Stomach (tissue), 9 donors: ENCODE data around the gene BABAM2. TPM values are rescaled to one million over a fixed set of nuclear protein-coding genes. Genes with fewer than 3 reads are reported as not detected.
A peak's percentile ranks its signal among the peaks of the same experiment; 100 is the strongest.

Experiments used
- DNase-seq, 2 donors: peaks; one replicate each; pipeline versions ENCODE4 v3.0.0 to v3.0.0-alpha.2; 2013 to 2019
- H3K27ac ChIP-seq, 5 donors: fragments of 200-600 bp in 4 of 5; sonication (generic) in 4 of 5; one replicate each; pipeline ENCODE4 v1.5.1; 2013 to 2019; ENCODE audit warnings: mild to moderate bottlenecking in 1 of 5, moderate library complexity in 1 of 5
- H3K27me3 ChIP-seq, 3 donors: fragments of 200-600 bp; sonication (generic); one replicate each; pipeline ENCODE4 v1.5.1; 2017 to 2019; ENCODE audit warnings: mixed run types in 1 of 3
- H3K36me3 ChIP-seq, 4 donors: fragments of 200-600 bp; sonication (generic); 1 replicate in 3 of 4; 2 replicates in 1 of 4; pipeline ENCODE4 v1.5.1; 2016 to 2019
- H3K4me1 ChIP-seq, 4 donors: fragments of 200-600 bp; sonication (generic); one replicate each; pipeline ENCODE4 v1.5.1; 2016 to 2019
- H3K4me3 ChIP-seq, 4 donors: fragments of 200-600 bp; sonication (generic) in 3 of 4; one replicate each; pipeline ENCODE4 v1.5.1; 2016 to 2019; ENCODE audit warnings: mild to moderate bottlenecking in 1 of 4
- H3K9me3 ChIP-seq, 4 donors: fragments of 200-600 bp; sonication (generic); one replicate each; pipeline ENCODE4 v1.5.1; 2016 to 2019
- CTCF ChIP-seq, 7 experiments: fragments of 450-650 bp in 4 of 7; fragments of 200-600 bp in 3 of 7; sonication (generic) in 3 of 7; IDR thresholded peaks; one replicate each; pipeline ENCODE4 v1.5.1; 2016 to 2019; ENCODE audit warnings: antibody characterized with exemption in 7 of 7, control low read depth in 2 of 7, mild to moderate bottlenecking in 1 of 7
- EP300 ChIP-seq: sonication (generic); formaldehyde crosslinking; IDR thresholded peaks from one replicate; pipeline ENCODE4 v1.6.1; 2017; ENCODE audit warnings: antibody characterized with exemption
- POLR2A ChIP-seq, 4 donors: fragments of 450-650 bp; IDR thresholded peaks; one replicate each; pipeline ENCODE4 v1.6.1; 2016; ENCODE audit warnings: antibody characterized with exemption in 4 of 4, control low read depth in 2 of 4, mild to moderate bottlenecking in 1 of 4, moderate library complexity in 1 of 4
- POLR2AphosphoS5 ChIP-seq, 3 donors: sonication (generic); formaldehyde crosslinking; IDR thresholded peaks; one replicate each; pipeline ENCODE4 v1.6.1; 2016; ENCODE audit warnings: antibody characterized with exemption in 3 of 3
- WGBS, 5 donors: extraction: QIAGEN DNeasy Blood & Tissue Kit in 3 of 5; methylation state at CpG; one replicate each; pipeline versions ENCODE4 v1.1.5 to v1.1.7; 2013 to 2018; 5-methylcytosine and 5-hydroxymethylcytosine counted together
- intact Hi-C: fragments of 100-400 bp; cut with DNase I; formaldehyde crosslinking; loops from one replicate; pipeline ENCODE4 v1.15.1; 2023; ENCODE audit warnings: low total_unique reads
- polyA plus RNA-seq, 3 donors: library from polyadenylated mRNA; stranded (reverse); fragments of 200-250 nt; gene quantifications; one replicate each; pipeline ENCODE4 v1.2.3, GENCODE V29; 2013
- total RNA-seq, 5 donors: library from RNA; depleted of rRNA; stranded (reverse); fragments of >200 nt; gene quantifications; one replicate each; pipeline versions ENCODE4 v1.1.0 to v1.2.3, GENCODE V29; 2014 to 2016
- donor health status: healthy with polysubstance abuse.
- donor health status: Bipolar disorder and iron deficiency.
- donor health status: healthy.

Gene BABAM2
- total and polyA plus RNA-seq, 8 donors, result 14.2 to 41.4 (median 22.8) TPM

GRCh38 chr2:28351621-28352020 is 461.1 kb downstream of the BABAM2 start:
- Histone ChIP-seq H3K4me1 (peaks cover 18 to 38% (median 24%) of the 10 kb centered on the region in 4 donors), H3K27ac (no peak overlapping the region), H3K36me3 (no peaks in the 10 kb centered on the region), H3K27me3 (no peaks in the 10 kb centered on the region), H3K4me3 (no peak overlapping the region), H3K9me3 (no peaks in the 10 kb centered on the region)
- intact Hi-C loops, result no loop called here
- no peak for DNase-seq
- 71 to 88% (median 81%) methylated on average over 5 of the region's 5 CpGs for WGBS, 5 donors
- TF ChIP-seq POLR2AphosphoS5 (IDR thresholded peaks at IDR 0.05), result no peak
- TF ChIP-seq EP300, result no peak
- TF ChIP-seq CTCF (IDR thresholded peaks at IDR 0.05), result no peak
- TF ChIP-seq POLR2A (IDR thresholded peaks at IDR 0.05), result no peak

GRCh38 chr2:28352104-28352503 is 461.6 kb downstream of the BABAM2 start:
- peak overlapping the region in 1 of 5 donors; percentile 1 for H3K27ac ChIP-seq

GRCh38 chr2:28352610-28353195 is 462.2 kb downstream of the BABAM2 start:
- Histone ChIP-seq H3K27me3 (no peaks in the 10 kb centered on the region), H3K27ac (peak overlapping the region in 1 of 5 donors; percentile 1), H3K4me1 (peaks cover 20 to 33% (median 26%) of the 10 kb centered on the region in 4 donors), H3K9me3 (no peaks in the 10 kb centered on the region), H3K4me3 (no peak overlapping the region), H3K36me3 (no peaks in the 10 kb centered on the region)
- WGBS, 5 donors, result 84 to 90% (median 85%) methylated on average over 16 of the region's 16 CpGs
- TF ChIP-seq EP300, result no peak
- TF ChIP-seq POLR2AphosphoS5 (IDR thresholded peaks at IDR 0.05), result no peak
- TF ChIP-seq CTCF (IDR thresholded peaks at IDR 0.05), result no peak
- TF ChIP-seq POLR2A (IDR thresholded peaks at IDR 0.05), result no peak
- intact Hi-C loops, result no loop called here
- DNase-seq, result no peak

More at GRCh38 chr2:28352104-28352503, 461.6 kb downstream of the BABAM2 start:
- H3K4me3 ChIP-seq, result no peak overlapping the region
- intact Hi-C loops, result no loop called here
- H3K36me3 ChIP-seq, result no peaks in the 10 kb centered on the region
- TF ChIP-seq POLR2A (IDR thresholded peaks at IDR 0.05) (no peak), POLR2AphosphoS5 (IDR thresholded peaks at IDR 0.05) (no peak), CTCF (IDR thresholded peaks at IDR 0.05) (no peak), EP300 (no peak)
- DNase-seq, result peak in 1 of 2 donors; percentile 73
- no peaks in the 10 kb centered on the region for H3K27me3 ChIP-seq
- H3K9me3 ChIP-seq, result no peaks in the 10 kb centered on the region
- WGBS, 5 donors, result 54 to 89% (median 83%) methylated on average over 4 to 5 of the region's 5 CpGs
- peaks cover 20 to 38% (median 28%) of the 10 kb centered on the region in 4 donors for H3K4me1 ChIP-seq

GRCh38 chr2:28354920-28355520 is 464.5 kb downstream of the BABAM2 start:
- intact Hi-C loops, result no loop called here
- no peaks in the 10 kb centered on the region for H3K9me3 ChIP-seq
- 87 to 95% (median 94%) methylated on average over 8 to 10 of the region's 10 CpGs for WGBS, 5 donors
- no peaks in the 10 kb centered on the region for H3K36me3 ChIP-seq
- TF ChIP-seq POLR2A (IDR thresholded peaks at IDR 0.05), result no peak
- no peak for TF ChIP-seq EP300
- TF ChIP-seq POLR2AphosphoS5 (IDR thresholded peaks at IDR 0.05), result no peak
- no peak for TF ChIP-seq CTCF (IDR thresholded peaks at IDR 0.05)
- H3K4me3 ChIP-seq, result no peak overlapping the region
- DNase-seq, result no peak
- peaks cover 34 to 41% (median 38%) of the 10 kb centered on the region in 4 donors for H3K4me1 ChIP-seq
- H3K27me3 ChIP-seq, result no peaks in the 10 kb centered on the region
- H3K27ac ChIP-seq, result peak overlapping the region; percentile 69 to 87 (median 82)
